Activated T-cell treated with anti-CD3 and anti-CD28 coated beads, Interleukin-2, amount 50 U/mL, for 4 hours (primary cell): ENCODE data around the gene MT4. TPM values are rescaled to one million over a fixed set of nuclear protein-coding genes. Genes with fewer than 3 reads are reported as not detected.
A peak's percentile ranks its signal among the peaks of the same experiment; 100 is the strongest.
"Not testable (repeated sequence)": the region's sequence is repeated elsewhere in the genome, so short reads cannot be mapped to it uniquely, and the experiment has no call there.

Experiments used
- ATAC-seq, 2 donors: fragments of 200-7000 bp; cut with Tn5 transposase; one replicate each; pipeline ENCODE4 v1.10.0; 2021
- DNase-seq: peaks from one replicate; pipeline ENCODE4 v3.0.0-alpha.2; 2020
- H3K27me3 Mint-ChIP-seq: one replicate; pipeline ENCODE4 v1.8.0; 2021; ENCODE audit warnings: low read depth, mixed read lengths
- H3K36me3 Mint-ChIP-seq: one replicate; pipeline ENCODE4 v1.8.0; 2022; ENCODE audit warnings: mixed read lengths; ENCODE audit not compliant: insufficient read depth
- H3K4me1 Mint-ChIP-seq: one replicate; pipeline ENCODE4 v1.8.0; 2021; ENCODE audit warnings: low read depth, mixed read lengths
- H3K4me3 Mint-ChIP-seq: one replicate; pipeline ENCODE4 v1.8.0; 2021; ENCODE audit warnings: mild to moderate bottlenecking, moderate library complexity, mixed read lengths
- H3K9me3 Mint-ChIP-seq: one replicate; pipeline ENCODE4 v1.8.0; 2021; ENCODE audit warnings: mixed read lengths
- total RNA-seq, 3 donors: library from RNA; stranded (reverse); gene quantifications; one replicate each; pipeline ENCODE4 v1.2.1, GENCODE V29; 2021

MT4 gene
- total RNA-seq, 3 donors from 2014 or later, result not detected

- Mint-ChIP-seq H3K9me3 (no peaks in the 10 kb centered on the region), H3K27me3 (no peaks in the 10 kb centered on the region), H3K4me3 (no peak overlapping the region), H3K36me3 (no peaks in the 10 kb centered on the region), H3K4me1 (peaks cover 4% of the 10 kb centered on the region)
- ATAC-seq (no peak), DNase-seq (no peak)
Observed at GRCh38 chr16:56580391-56581048, 15.6 kb downstream of the MT4 start.

- not testable (repeated sequence) for H3K36me3 Mint-ChIP-seq, H3K27me3 Mint-ChIP-seq, H3K4me3 Mint-ChIP-seq, H3K4me1 Mint-ChIP-seq, H3K9me3 Mint-ChIP-seq, ATAC-seq, DNase-seq
Observed at GRCh38 chr16:56582911-56583310, 18.0 kb downstream of the MT4 start.

- ATAC-seq (no peak), DNase-seq (no peak)
- H3K9me3 Mint-ChIP-seq, result no peaks in the 10 kb centered on the region
- no peaks in the 10 kb centered on the region for H3K36me3 Mint-ChIP-seq
- no peaks in the 10 kb centered on the region for H3K4me1 Mint-ChIP-seq
- peaks cover under 1% of the 10 kb centered on the region for H3K27me3 Mint-ChIP-seq
- no peak overlapping the region for H3K4me3 Mint-ChIP-seq
Observed at GRCh38 chr16:56583351-56584168, 18.7 kb downstream of the MT4 start.

- H3K9me3 Mint-ChIP-seq, result no peaks in the 10 kb centered on the region
- H3K36me3 Mint-ChIP-seq, result no peaks in the 10 kb centered on the region
- peaks cover 4% of the 10 kb centered on the region for H3K4me1 Mint-ChIP-seq
- H3K27me3 Mint-ChIP-seq, result peaks cover 4% of the 10 kb centered on the region
- ATAC-seq (no peak), DNase-seq (no peak)
- no peak overlapping the region for H3K4me3 Mint-ChIP-seq
Observed at GRCh38 chr16:56584276-56584675, 19.4 kb downstream of the MT4 start.

- DNase-seq, result no peak
- Mint-ChIP-seq H3K9me3 (no peaks in the 10 kb centered on the region), H3K4me1 (peaks cover 12% of the 10 kb centered on the region), H3K27me3 (peaks cover 27% of the 10 kb centered on the region), H3K4me3 (peak overlapping the region; percentile 80), H3K36me3 (no peaks in the 10 kb centered on the region)
- ATAC-seq, result no peak
Observed at GRCh38 chr16:56588781-56589140, 23.9 kb downstream of the MT4 start.

- ATAC-seq, result peak; percentile 74 to 89
- peak within 1 kb of the TSS; percentile 80 for H3K4me3 Mint-ChIP-seq
- peaks cover 27% of the 10 kb centered on the region for H3K27me3 Mint-ChIP-seq
Observed at GRCh38 chr16:56589141-56590039, 24.5 kb downstream of the MT4 start, which contains the start of gene MT3. TSS of gene MT3 (plus strand) at chr16:56589528. CDS start at chr16:56589591, 63 bp downstream.

GRCh38 chr16:56591377-56592060 is 26.6 kb downstream of the MT4 start:
- H3K4me3 Mint-ChIP-seq, result no peak overlapping the region
- no peaks in the 10 kb centered on the region for H3K36me3 Mint-ChIP-seq
- peaks cover 12% of the 10 kb centered on the region for H3K4me1 Mint-ChIP-seq
- ATAC-seq (no peak), DNase-seq (no peak)
- H3K9me3 Mint-ChIP-seq, result no peaks in the 10 kb centered on the region
- H3K27me3 Mint-ChIP-seq, result peaks cover 27% of the 10 kb centered on the region

More at GRCh38 chr16:56589141-56590039, 24.5 kb downstream of the MT4 start, which contains the start of gene MT3:
- H3K36me3 Mint-ChIP-seq, result no peaks in the 10 kb centered on the region
- peak; percentile 11 for DNase-seq
- peaks cover 12% of the 10 kb centered on the region for H3K4me1 Mint-ChIP-seq
- H3K9me3 Mint-ChIP-seq, result no peaks in the 10 kb centered on the region

- Mint-ChIP-seq H3K4me1 (peaks cover 12% of the 10 kb centered on the region), H3K36me3 (no peaks in the 10 kb centered on the region), H3K4me3 (no peak overlapping the region), H3K9me3 (no peaks in the 10 kb centered on the region), H3K27me3 (peaks cover 25% of the 10 kb centered on the region)
- no peak for DNase-seq
- ATAC-seq, result no peak
Observed at GRCh38 chr16:56593573-56594291, 28.9 kb downstream of the MT4 start.

GRCh38 chr16:56594292-56594619 is 29.4 kb downstream of the MT4 start:
- Mint-ChIP-seq H3K27me3 (peaks cover 22% of the 10 kb centered on the region), H3K4me1 (peaks cover 8% of the 10 kb centered on the region), H3K36me3 (no peaks in the 10 kb centered on the region), H3K4me3 (no peak overlapping the region), H3K9me3 (no peaks in the 10 kb centered on the region)
- DNase-seq, result no peak
- no peak for ATAC-seq

- H3K36me3 Mint-ChIP-seq, result no peaks in the 10 kb centered on the region
- ATAC-seq, result peak; percentile 56 to 58
- peak; percentile 11 for DNase-seq
Observed at GRCh38 chr16:56600398-56600999, 35.6 kb downstream of the MT4 start.

GRCh38 chr16:56601325-56601724 is 36.5 kb downstream of the MT4 start:
- no peaks in the 10 kb centered on the region for H3K9me3 Mint-ChIP-seq
- H3K4me1 Mint-ChIP-seq, result peaks cover 6% of the 10 kb centered on the region
- DNase-seq (no peak), ATAC-seq (no peak)
- no peaks in the 10 kb centered on the region for H3K36me3 Mint-ChIP-seq
- H3K4me3 Mint-ChIP-seq, result no peak overlapping the region
- peaks cover 1% of the 10 kb centered on the region for H3K27me3 Mint-ChIP-seq

More at GRCh38 chr16:56600398-56600999, 35.6 kb downstream of the MT4 start:
- Mint-ChIP-seq H3K27me3 (peaks cover 1% of the 10 kb centered on the region), H3K4me3 (no peak overlapping the region), H3K4me1 (no peaks in the 10 kb centered on the region), H3K9me3 (no peaks in the 10 kb centered on the region)

GRCh38 chr16:56603589-56603988 is 38.7 kb downstream of the MT4 start:
- Mint-ChIP-seq H3K27me3 (peaks cover 1% of the 10 kb centered on the region), H3K9me3 (no peaks in the 10 kb centered on the region), H3K4me1 (peaks cover 24% of the 10 kb centered on the region), H3K36me3 (no peaks in the 10 kb centered on the region), H3K4me3 (no peak overlapping the region)
- DNase-seq, result no peak
- ATAC-seq, result no peak

GRCh38 chr16:56604966-56605365 is 40.1 kb downstream of the MT4 start:
- DNase-seq, result no peak
- Mint-ChIP-seq H3K4me3 (no peak overlapping the region), H3K9me3 (no peaks in the 10 kb centered on the region), H3K4me1 (peaks cover 34% of the 10 kb centered on the region), H3K36me3 (no peaks in the 10 kb centered on the region), H3K27me3 (peaks cover 1% of the 10 kb centered on the region)
- no peak for ATAC-seq
